Measurements from ENCODE around the gene SNW1. TPM values are rescaled to one million over a fixed set of nuclear protein-coding genes. Genes with fewer than 3 reads are reported as not detected.

Gene SNW1
- 42.6 and 53.6 TPM in 2 replicates for total RNA-seq

GRCh38 chr14:77760381-77761204, at the start of gene SNW1:
Gene SNW1 (minus strand): TSS chr14:77761156. CDS start chr14:77761127, 29 bp downstream.

DNA sequence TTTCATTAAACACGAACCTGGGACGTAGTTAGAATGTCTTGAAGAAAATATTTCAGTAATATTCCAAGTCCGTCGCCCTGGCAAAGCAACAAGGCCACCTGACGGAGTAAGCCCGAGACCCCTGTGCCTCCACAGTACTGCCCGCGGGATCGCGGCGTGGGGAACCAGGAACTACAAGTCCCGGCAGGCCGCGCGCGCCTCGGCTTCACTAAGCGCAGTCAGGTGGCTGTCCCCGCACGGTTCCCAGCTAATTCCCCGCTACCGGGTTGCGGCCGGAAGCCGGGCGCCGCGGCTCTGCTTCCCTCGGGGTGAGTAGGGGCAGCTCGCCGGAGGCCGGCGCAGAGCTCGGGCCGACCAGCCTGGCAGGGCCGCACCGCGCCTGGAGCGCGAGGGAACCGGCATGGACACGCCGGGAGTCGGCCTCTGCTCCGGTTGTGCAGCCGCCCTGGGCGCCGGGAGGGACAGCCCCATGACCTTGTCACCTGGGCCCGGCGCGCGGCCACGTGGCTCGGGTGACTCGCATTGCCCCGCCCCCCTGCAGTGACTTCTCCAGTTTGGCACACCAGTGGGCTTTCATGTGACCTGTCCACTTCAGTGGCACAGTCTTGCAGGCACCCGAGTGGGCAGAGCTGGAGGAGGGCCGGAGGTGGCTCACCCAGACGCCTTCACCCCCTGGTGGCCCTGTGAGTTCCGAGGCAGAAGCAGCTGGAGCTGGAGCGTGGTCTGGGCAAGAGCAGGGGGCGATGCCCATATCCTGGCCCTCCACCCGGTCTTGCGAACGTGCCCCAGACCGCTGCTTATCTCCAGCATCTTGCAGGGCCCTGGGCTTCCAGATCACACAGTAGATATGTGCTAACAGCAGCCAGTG, 39.1 kb upstream of the SNW1 start, which contains the start of gene ADCK1:
ADCK1 (plus strand) TSS at position 247 of the 868 bp plus-strand sequence. CDS start 18,870 bp downstream, outside the sequence.

DNA sequence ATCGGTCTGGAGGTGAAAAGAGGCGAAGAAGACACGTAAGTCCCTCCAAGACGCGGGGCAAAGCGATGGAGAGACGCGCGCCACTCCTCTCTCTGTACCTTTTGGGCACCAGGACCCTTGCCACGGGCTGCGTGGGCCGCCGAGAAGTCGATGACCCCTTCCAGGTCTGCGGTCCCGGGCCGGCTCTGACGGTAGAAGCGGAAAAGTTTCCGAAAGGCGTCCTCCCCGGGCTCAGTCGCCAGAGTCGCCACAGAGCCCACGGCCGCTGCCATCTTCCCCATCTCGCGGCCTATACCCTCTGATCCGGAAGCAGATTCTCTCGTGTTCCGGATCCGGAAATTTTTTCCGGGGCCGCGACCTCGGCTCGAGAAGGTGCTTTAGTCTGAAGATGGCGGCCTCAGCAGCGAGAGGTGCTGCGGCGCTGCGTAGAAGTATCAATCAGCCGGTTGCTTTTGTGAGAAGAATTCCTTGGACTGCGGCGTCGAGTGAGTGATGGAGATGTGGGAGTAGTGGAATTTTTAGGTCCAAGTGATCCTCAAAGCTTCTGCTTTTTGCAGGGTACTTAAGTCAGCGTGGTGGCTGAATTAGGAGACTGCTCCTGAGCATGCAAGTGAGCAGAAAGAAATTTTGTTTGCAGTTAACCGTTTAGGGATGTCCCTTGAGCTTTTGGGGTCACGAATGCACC, 53.1 kb downstream of the SNW1 start, which contains the start of the genes ALKBH1 and SLIRP:
ALKBH1 (minus strand) TSS at position 300 of the 685 bp plus-strand sequence; CDS start at position 281, 19 bp downstream.
SLIRP (plus strand) TSS at position 380 of the 685 bp plus-strand sequence; CDS start at position 389, 9 bp downstream.

Other genes with a start within 250 kb of the SNW1 start
- 20.6 and 22.9 TPM in 2 replicates for gene SPTLC2, start 144.5 kb downstream of the SNW1 start, total RNA-seq
- gene ALKBH1, start 53.1 kb downstream of the SNW1 start, total RNA-seq, result 10.2 and 14.1 TPM in 2 replicates
- 335 and 641 TPM in 2 replicates for gene SLIRP, start 53.1 kb downstream of the SNW1 start, total RNA-seq
- 2.8 and 4.7 TPM in 2 replicates for gene ADCK1, start 39.0 kb upstream of the SNW1 start, total RNA-seq

All from airway epithelial cell (primary cell).